ENCODE measurements around the gene AQP7. TPM values are rescaled to one million over a fixed set of nuclear protein-coding genes. Genes with fewer than 3 reads are reported as not detected.
"Not testable (repeated sequence)": the region's sequence is repeated elsewhere in the genome, so short reads cannot be mapped to it uniquely, and the experiment has no call there.

AQP7 gene
- polyA plus RNA-seq (ENCODE audit: insufficient read length), result 24.4 TPM
- long read RNA-seq, donor 1, partial matches to known transcripts, result 0 of 3 reads
- long read RNA-seq, donor 1, other reads (novel, unspliced or antisense), result 0 of 3 reads
- long read RNA-seq, donor 2, partial matches to known transcripts, result 15 of 20 reads
- long read RNA-seq, donor 2, other reads (novel, unspliced or antisense), result 0 of 20 reads
- long read RNA-seq, donor 3, result 0 reads
- long read RNA-seq, donor 4, partial matches to known transcripts, result 0 of 1 reads
- long read RNA-seq, donor 4, other reads (novel, unspliced or antisense), result 0 of 1 reads
- long read RNA-seq, donor 5, partial matches to known transcripts, result 12 of 14 reads
- long read RNA-seq, donor 5, other reads (novel, unspliced or antisense), result 0 of 14 reads
- long read RNA-seq, donor 6, partial matches to known transcripts, result 0 of 2 reads
- long read RNA-seq, donor 6, other reads (novel, unspliced or antisense), result 0 of 2 reads
- long read RNA-seq, donor 7, partial matches to known transcripts, result 0 of 4 reads
- long read RNA-seq, donor 7, other reads (novel, unspliced or antisense), result 0 of 4 reads
- long read RNA-seq, donor 8, partial matches to known transcripts, result 0 of 1 reads
- long read RNA-seq, donor 8, other reads (novel, unspliced or antisense), result 0 of 1 reads

- DNase-seq, result not testable (repeated sequence)
Measured at GRCh38 chr9:33402371-33402770, at the start of gene AQP7. Gene AQP7, minus strand, starts transcription at chr9:33402568. Its CDS starts 1,306 bp downstream, at chr9:33401262.

- no peak for DNase-seq
Measured at GRCh38 chr9:33450621-33451146, 48.3 kb upstream of the AQP7 start.

- DNase-seq, result no peak
Measured at GRCh38 chr9:33449715-33450114, 47.3 kb upstream of the AQP7 start.

- DNase-seq, result no peak
Measured at GRCh38 chr9:33447799-33448553, 45.6 kb upstream of the AQP7 start.

GRCh38 chr9:33446946-33447798 is 44.8 kb upstream of the AQP7 start, which contains the start of gene AQP3:
Gene AQP3, minus strand, starts transcription at chr9:33447593. Its CDS starts 63 bp downstream, at chr9:33447530.
- peak; percentile 53 for DNase-seq

GRCh38 chr9:33446240-33446945 is 44.0 kb upstream of the AQP7 start:
- DNase-seq, result no peak

- peak; percentile 59 for DNase-seq
Measured at GRCh38 chr9:33445389-33446239, 43.2 kb upstream of the AQP7 start.

GRCh38 chr9:33443464-33444154 is 41.2 kb upstream of the AQP7 start:
- no peak for DNase-seq

- no peak for DNase-seq
Measured at GRCh38 chr9:33443047-33443446, 40.7 kb upstream of the AQP7 start.

- DNase-seq, result no peak
Measured at GRCh38 chr9:33442125-33442524, 39.8 kb upstream of the AQP7 start.

GRCh38 chr9:33440609-33441008 is 38.2 kb upstream of the AQP7 start:
- no peak for DNase-seq

- DNase-seq, result no peak
Measured at GRCh38 chr9:33440204-33440603, 37.8 kb upstream of the AQP7 start.

GRCh38 chr9:33439731-33440130 is 37.4 kb upstream of the AQP7 start:
- DNase-seq, result no peak

GRCh38 chr9:33438926-33439680 is 36.7 kb upstream of the AQP7 start:
- DNase-seq, result no peak

- DNase-seq, result no peak
Measured at GRCh38 chr9:33437898-33438297, 35.5 kb upstream of the AQP7 start.

GRCh38 chr9:33437205-33437604 is 34.8 kb upstream of the AQP7 start:
- no peak for DNase-seq

GRCh38 chr9:33436445-33436844 is 34.1 kb upstream of the AQP7 start:
- DNase-seq, result no peak

- no peak for DNase-seq
Measured at GRCh38 chr9:33435821-33436277, 33.5 kb upstream of the AQP7 start.
